CD14-positive monocyte (primary cell): ENCODE data around the gene NOX3. TPM values are rescaled to one million over a fixed set of nuclear protein-coding genes. Genes with fewer than 3 reads are reported as not detected.
"Not testable (repeated sequence)": the region's sequence is repeated elsewhere in the genome, so short reads cannot be mapped to it uniquely, and the experiment has no call there.

ENCODE experiments used
- DNase-seq, 3 donors: peaks; one replicate each; pipeline ENCODE4 v3.0.0-alpha.2; 2011 to 2022
- H2AFZ ChIP-seq: 2 replicates; pipeline ENCODE4 v1.6.0; 2012; ENCODE audit warnings: mild to moderate bottlenecking, low read depth, low read length, inconsistent platforms; ENCODE audit not compliant: insufficient read depth, poor library complexity, severe bottlenecking
- H3K27ac ChIP-seq, 2 donors: 1 replicate in 1 of 2; 2 replicates in 1 of 2; pipeline ENCODE4 v1.5.1; 2012 to 2013; ENCODE audit warnings: low read length in 2 of 2, control low read depth in 1 of 2, inconsistent platforms in 1 of 2, low read depth in 1 of 2, mild to moderate bottlenecking in 1 of 2
- H3K27me3 ChIP-seq, 2 donors: one replicate each; pipeline versions ENCODE4 v1.6.0 to v1.6.1; 2011 to 2013; ENCODE audit warnings: low read length in 2 of 2; ENCODE audit not compliant: control insufficient read depth in 2 of 2, insufficient read depth in 2 of 2
- H3K36me3 ChIP-seq, 2 donors: replicated peaks in 1 of 2; 1 replicate in 1 of 2; 2 replicates in 1 of 2; pipeline versions ENCODE4 v1.5.1 to v1.6.1; 2012 to 2013; ENCODE audit warnings: low read length in 2 of 2, control low read depth in 1 of 2, inconsistent platforms in 1 of 2, mild to moderate bottlenecking in 1 of 2; ENCODE audit not compliant: insufficient read depth in 2 of 2, control insufficient read depth in 1 of 2
- H3K4me1 ChIP-seq, 2 donors: 1 replicate in 1 of 2; 2 replicates in 1 of 2; pipeline versions ENCODE4 v1.5.1 to v1.6.1; 2012 to 2013; ENCODE audit warnings: low read length in 2 of 2, control low read depth in 1 of 2, inconsistent platforms in 1 of 2, mild to moderate bottlenecking in 1 of 2, moderate library complexity in 1 of 2; ENCODE audit not compliant: insufficient read depth in 2 of 2, control insufficient read depth in 1 of 2
- H3K4me2 ChIP-seq: replicated peaks from 2 replicates; pipeline ENCODE3; 2012; ENCODE audit warnings: low read length, moderate library complexity, mild to moderate bottlenecking; ENCODE audit not compliant: poor library complexity, severe bottlenecking; ENCODE audit errors: extremely low read depth
- H3K4me3 ChIP-seq, 3 experiments: fragments of 200-600 bp in 1 of 3; sonication (generic) in 1 of 3; replicated peaks in 1 of 3; 1 replicate in 2 of 3; 2 replicates in 1 of 3; pipeline ENCODE4 v1.5.1; 2011 to 2013; ENCODE audit warnings: low read length in 3 of 3, mild to moderate bottlenecking in 3 of 3, control low read depth in 2 of 3, low read depth in 2 of 3, inconsistent platforms in 1 of 3, moderate library complexity in 1 of 3
- H3K79me2 ChIP-seq: 2 replicates; pipeline ENCODE4 v1.6.0; 2012; ENCODE audit warnings: mild to moderate bottlenecking, control low read depth, inconsistent platforms, low read length, moderate library complexity; ENCODE audit not compliant: insufficient read depth
- H3K9ac ChIP-seq: 2 replicates; pipeline ENCODE4 v1.6.0; 2017; ENCODE audit warnings: low read length, mild to moderate bottlenecking; ENCODE audit not compliant: insufficient read depth, poor library complexity, severe bottlenecking
- H3K9me3 ChIP-seq, 2 donors: replicated peaks in 1 of 2; 1 replicate in 1 of 2; 2 replicates in 1 of 2; pipeline versions ENCODE4 v1.5.1 to v1.6.1; 2012 to 2013; ENCODE audit warnings: low read length in 2 of 2, control low read depth in 1 of 2; ENCODE audit not compliant: control insufficient read depth in 1 of 2, insufficient read depth in 1 of 2
- H4K20me1 ChIP-seq: 2 replicates; pipeline ENCODE4 v1.6.0; 2012; ENCODE audit warnings: mild to moderate bottlenecking, low read length, control low read depth, moderate library complexity; ENCODE audit not compliant: insufficient read depth
- H3K27ac Mint-ChIP-seq, 7 donors: one replicate each; pipeline ENCODE4 v1.8.0; 2020; ENCODE audit warnings: mild to moderate bottlenecking in 7 of 7, mixed read lengths in 7 of 7, moderate library complexity in 6 of 7, inconsistent platforms in 2 of 7
- H3K27me3 Mint-ChIP-seq, 3 donors: one replicate each; pipeline ENCODE4 v1.8.0; 2021 to 2022; ENCODE audit warnings: low read depth in 3 of 3, mild to moderate bottlenecking in 3 of 3, mixed read lengths in 3 of 3, moderate library complexity in 3 of 3, inconsistent platforms in 1 of 3
- H3K36me3 Mint-ChIP-seq, 2 donors: one replicate each; pipeline ENCODE4 v1.8.0; 2020; ENCODE audit warnings: mixed read lengths in 2 of 2, inconsistent platforms in 1 of 2, mild to moderate bottlenecking in 1 of 2
- H3K4me1 Mint-ChIP-seq: one replicate; pipeline ENCODE4 v1.8.0; 2020; ENCODE audit warnings: mild to moderate bottlenecking, mixed read lengths
- H3K4me3 Mint-ChIP-seq, 2 donors: one replicate each; pipeline ENCODE4 v1.8.0; 2020; ENCODE audit warnings: mild to moderate bottlenecking in 2 of 2, mixed read lengths in 2 of 2, moderate library complexity in 1 of 2
- H3K9me3 Mint-ChIP-seq, 7 donors: one replicate each; pipeline ENCODE4 v1.8.0; 2020 to 2022; ENCODE audit warnings: mixed read lengths in 7 of 7, mild to moderate bottlenecking in 6 of 7, moderate library complexity in 6 of 7, inconsistent platforms in 2 of 7
- WGBS: methylation state at CpG from one replicate; pipeline ENCODE4 v1.1.5; 2013; ENCODE audit warnings: missing lambda C conversion rate; ENCODE audit not compliant: insufficient coverage; 5-methylcytosine and 5-hydroxymethylcytosine counted together
- intact Hi-C, 2 donors: fragments of 100-400 bp; cut with micrococcal nuclease; formaldehyde crosslinking; loops; one replicate each; pipeline versions ENCODE4 v1.15.0 to v1.15.1; 2023
- polyA plus RNA-seq, 3 donors: library from polyadenylated mRNA; depleted of rRNA in 1 of 3; unstranded in 2 of 3; stranded (reverse) in 1 of 3; fragments of 300-500 nt in 2 of 3; fragments of >200 nt in 1 of 3; fragmentation: Illumina TruSeq in 2 of 3; gene quantifications; 1 replicate in 2 of 3; 2 replicates in 1 of 3; pipeline ENCODE4 v1.2.3, GENCODE V29; 2012 to 2021
- TF ChIP-seq, protein P1 (sequence below): fragments of 200-600 bp; IDR thresholded peaks from one replicate; pipeline ENCODE4 v1.8.0; 2022; ENCODE audit warnings: antibody characterized with exemption, mild to moderate bottlenecking

The NOX3 gene
- polyA plus RNA-seq, 3 donors, result not detected

DNA sequence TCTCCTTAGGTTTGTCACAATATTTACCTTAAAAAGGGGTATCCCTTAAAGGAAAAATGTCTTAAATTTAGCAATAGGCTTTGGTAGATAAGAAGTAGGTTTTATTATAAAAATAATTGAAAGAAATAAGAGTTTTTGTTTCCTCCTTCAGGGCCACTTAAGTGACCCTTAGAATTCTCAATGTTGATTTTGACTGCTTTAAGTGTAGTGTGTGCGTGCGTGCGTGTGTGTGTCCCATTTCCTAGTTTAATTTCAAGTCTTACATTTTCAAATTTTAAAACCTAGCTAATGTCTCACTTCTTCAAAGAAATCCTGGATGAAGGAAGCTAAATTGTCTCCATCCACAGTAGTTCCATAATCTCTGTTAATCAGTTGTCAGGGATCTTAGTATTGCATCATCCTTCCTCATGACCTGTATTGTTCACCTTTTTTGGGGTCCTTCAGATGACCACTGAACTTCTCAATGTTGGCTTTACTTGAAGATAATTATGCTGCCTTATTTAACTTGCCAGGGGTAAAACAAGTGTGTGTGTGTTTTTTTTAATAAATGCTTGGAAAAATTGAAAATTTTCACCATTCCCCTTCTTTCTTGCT lies 90.7 kb downstream of the NOX3 start:
- Mint-ChIP-seq H3K27ac (no peak overlapping the region), H3K36me3 (no peaks in the 10 kb centered on the region), H3K4me1 (no peaks in the 10 kb centered on the region), H3K4me3 (no peak overlapping the region), H3K9me3 (peaks cover 2 to 15% (median 4%) of the 10 kb centered on the region in 7 donors), H3K27me3 (peaks cover 0 to 3% (median 1%) of the 10 kb centered on the region in 3 donors)
- no peak for DNase-seq
- Histone ChIP-seq H3K9ac (no peak overlapping the region), H4K20me1 (no peaks in the 10 kb centered on the region), H3K4me3 (no peak overlapping the region), H2AFZ (no peak overlapping the region), H3K79me2 (no peaks in the 10 kb centered on the region), H3K4me1 (no peaks in the 10 kb centered on the region), H3K9me3 (peaks cover 0 to 2% of the 10 kb centered on the region in 2 donors), H3K27ac (no peak overlapping the region), H3K36me3 (no peaks in the 10 kb centered on the region), H3K4me2 (no peak overlapping the region), H3K27me3 (no peaks in the 10 kb centered on the region)
- no CpG with 5 or more reads among the region's 3 CpGs for WGBS
- TF ChIP-seq, protein P1, sequence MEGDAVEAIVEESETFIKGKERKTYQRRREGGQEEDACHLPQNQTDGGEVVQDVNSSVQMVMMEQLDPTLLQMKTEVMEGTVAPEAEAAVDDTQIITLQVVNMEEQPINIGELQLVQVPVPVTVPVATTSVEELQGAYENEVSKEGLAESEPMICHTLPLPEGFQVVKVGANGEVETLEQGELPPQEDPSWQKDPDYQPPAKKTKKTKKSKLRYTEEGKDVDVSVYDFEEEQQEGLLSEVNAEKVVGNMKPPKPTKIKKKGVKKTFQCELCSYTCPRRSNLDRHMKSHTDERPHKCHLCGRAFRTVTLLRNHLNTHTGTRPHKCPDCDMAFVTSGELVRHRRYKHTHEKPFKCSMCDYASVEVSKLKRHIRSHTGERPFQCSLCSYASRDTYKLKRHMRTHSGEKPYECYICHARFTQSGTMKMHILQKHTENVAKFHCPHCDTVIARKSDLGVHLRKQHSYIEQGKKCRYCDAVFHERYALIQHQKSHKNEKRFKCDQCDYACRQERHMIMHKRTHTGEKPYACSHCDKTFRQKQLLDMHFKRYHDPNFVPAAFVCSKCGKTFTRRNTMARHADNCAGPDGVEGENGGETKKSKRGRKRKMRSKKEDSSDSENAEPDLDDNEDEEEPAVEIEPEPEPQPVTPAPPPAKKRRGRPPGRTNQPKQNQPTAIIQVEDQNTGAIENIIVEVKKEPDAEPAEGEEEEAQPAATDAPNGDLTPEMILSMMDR, result no peak
- intact Hi-C loops, result no loop called here

DNA sequence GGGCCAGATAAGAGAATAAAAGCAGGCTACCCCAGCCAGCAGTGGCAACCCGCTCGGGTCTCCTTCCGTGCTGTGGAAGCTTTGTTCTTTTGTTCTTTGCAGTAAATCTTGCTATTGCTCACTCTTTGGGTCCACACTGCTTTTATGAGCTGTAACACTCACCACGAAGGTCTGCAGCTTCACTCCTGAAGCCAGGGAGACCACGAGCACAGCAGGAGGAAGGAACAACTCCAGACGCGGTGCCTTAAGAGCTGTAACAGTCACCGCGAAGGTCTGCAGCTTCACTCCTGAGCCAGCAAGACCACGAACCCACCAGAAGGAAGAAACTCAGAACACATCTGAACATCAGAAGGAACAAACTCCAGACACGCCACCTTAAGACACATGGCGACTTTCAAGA lies 91.6 kb downstream of the NOX3 start:
- not testable (repeated sequence) for DNase-seq

DNA sequence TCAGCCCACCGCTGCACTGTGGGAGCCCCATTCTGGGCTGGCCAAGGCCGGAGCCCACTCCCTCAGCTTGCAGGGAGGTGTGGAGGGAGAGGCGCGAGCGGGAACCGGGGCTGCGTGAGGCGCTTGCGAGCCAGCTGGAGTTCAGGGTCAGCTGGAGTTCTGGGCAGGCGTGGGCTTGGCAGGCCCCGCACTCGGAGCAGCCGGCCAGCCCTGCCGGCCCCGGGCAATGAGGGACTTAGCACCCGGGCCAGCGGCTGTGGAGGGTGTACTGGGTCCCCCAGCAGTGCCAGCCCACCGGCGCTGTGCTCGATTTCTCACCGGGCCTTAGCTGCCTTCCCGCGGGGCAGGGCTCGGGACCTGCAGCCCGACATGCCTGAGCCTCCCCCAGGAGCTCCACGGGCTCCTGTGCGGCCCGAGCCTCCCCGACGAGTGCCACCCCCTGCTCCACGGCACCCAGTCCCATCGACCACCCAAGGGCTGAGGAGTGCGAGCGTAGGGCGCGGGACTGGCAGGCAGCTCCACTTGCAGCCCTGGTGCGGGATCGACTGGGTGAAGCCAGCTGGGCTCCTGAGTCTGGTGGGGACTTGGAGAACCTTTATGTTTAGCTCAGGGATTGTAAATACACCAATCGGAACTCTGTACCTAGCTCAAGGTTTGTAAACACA lies 92.5 kb downstream of the NOX3 start:
- H3K36me3 Mint-ChIP-seq, H3K4me2 ChIP-seq, DNase-seq, H3K9me3 ChIP-seq, H3K27ac Mint-ChIP-seq, H3K4me3 Mint-ChIP-seq, H3K27ac ChIP-seq, H3K27me3 ChIP-seq, H3K9ac ChIP-seq, H3K4me1 Mint-ChIP-seq, H3K36me3 ChIP-seq, H3K27me3 Mint-ChIP-seq, intact Hi-C loops, H4K20me1 ChIP-seq, H3K4me3 ChIP-seq, H3K79me2 ChIP-seq, H3K4me1 ChIP-seq, H2AFZ ChIP-seq: not testable (repeated sequence)
- 94% methylated on average over 15 of the region's 39 CpGs for WGBS
- peaks cover 2 to 15% (median 9%) of the 10 kb centered on the region in 7 donors for H3K9me3 Mint-ChIP-seq

More for the DNA sequence above, 91.6 kb downstream of the NOX3 start:
- H3K4me3 ChIP-seq, H2AFZ ChIP-seq, H4K20me1 ChIP-seq, H3K27me3 ChIP-seq, H3K27ac Mint-ChIP-seq, H3K4me2 ChIP-seq, H3K36me3 Mint-ChIP-seq, H3K79me2 ChIP-seq, H3K4me3 Mint-ChIP-seq, H3K27ac ChIP-seq, H3K4me1 Mint-ChIP-seq, intact Hi-C loops, H3K4me1 ChIP-seq, H3K9ac ChIP-seq, H3K27me3 Mint-ChIP-seq, H3K36me3 ChIP-seq, H3K9me3 ChIP-seq: not testable (repeated sequence)
- whole genome bisulfite sequencing, result 25% methylated on average over 10 of the region's 12 CpGs
- peaks cover 2 to 15% (median 4%) of the 10 kb centered on the region in 7 donors for H3K9me3 Mint-ChIP-seq
